PFSK-1 (cell line): ENCODE data around the gene MYO1D.

Experiments used
- FOXP2 ChIP-seq: optimal IDR thresholded peaks from 2 replicates; pipeline ENCODE3; 2011; ENCODE audit warnings: borderline replicate concordance, control low read depth, inconsistent platforms; ENCODE audit not compliant: insufficient read depth; ENCODE audit errors: extremely low read length, extremely low read depth
- POLR2AphosphoS5 ChIP-seq: IDR thresholded peaks from 2 replicates; pipeline ENCODE4 v1.6.1; 2012; ENCODE audit warnings: low read depth, mild to moderate bottlenecking, control low read depth, low read length, moderate library complexity
- REST ChIP-seq, 2 experiments: IDR thresholded peaks; 2 replicates each; pipeline versions ENCODE4 v1.6.1 to v1.8.0; 2011 to 2012; ENCODE audit warnings: low read depth in 2 of 2, low read length in 2 of 2, control low read depth in 1 of 2, inconsistent platforms in 1 of 2, mild to moderate bottlenecking in 1 of 2, moderate library complexity in 1 of 2; ENCODE audit not compliant: insufficient read depth in 1 of 2
- SIN3A ChIP-seq: IDR thresholded peaks from 2 replicates; pipeline ENCODE4 v1.6.1; 2012; ENCODE audit warnings: mild to moderate bottlenecking, low read length, moderate library complexity, borderline replicate concordance; ENCODE audit not compliant: insufficient read depth
- TAF1 ChIP-seq: IDR thresholded peaks from 2 replicates; pipeline ENCODE4 v1.6.1; 2012; ENCODE audit warnings: low read length, control low read depth, borderline replicate concordance; ENCODE audit not compliant: insufficient read depth

GRCh38 chr17:32625971-32626370 is 251.0 kb downstream of the MYO1D start:
- TF ChIP-seq POLR2AphosphoS5 (no peak), REST (IDR thresholded peaks at IDR 0.05; ENCODE audit: insufficient read depth in 1 of 2, low read depth in 2 of 2, low read length in 2 of 2) (no peak), TAF1 (no peak), SIN3A (no peak), FOXP2 (no peak)
